GM23338 (cell line): ENCODE data around the gene INPP5D. TPM values are rescaled to one million over a fixed set of nuclear protein-coding genes. Genes with fewer than 3 reads are reported as not detected.

Source experiments
- ATAC-seq: fragments of 200-7000 bp; cut with Tn5 transposase; 3 replicates; pipeline ENCODE4 v1.9.1; 2020
- DNase-seq: peaks from one replicate; pipeline ENCODE4 v3.0.0-alpha.2; 2015; ENCODE audit warnings: low spot score
- H2AFZ ChIP-seq: fragments of 200-600 bp; sonication (generic); 2 replicates; pipeline ENCODE4 v1.8.0; 2016; ENCODE audit warnings: antibody characterized with exemption, mild to moderate bottlenecking, moderate library complexity
- H3F3A ChIP-seq: fragments of 200-600 bp; sonication (generic); replicated peaks from 2 replicates; pipeline ENCODE4 v1.8.0; 2017; ENCODE audit warnings: antibody characterized with exemption, mixed run types, low read depth
- H3K27ac ChIP-seq: fragments of 200-600 bp; sonication (generic); 2 replicates; pipeline ENCODE4 v1.6.1; 2016; ENCODE audit warnings: low read depth
- H3K27me3 ChIP-seq: fragments of 200-600 bp; sonication (generic); 2 replicates; pipeline ENCODE4 v1.8.0; 2016; ENCODE audit warnings: mild to moderate bottlenecking, mixed run types, moderate library complexity; ENCODE audit not compliant: insufficient read depth
- H3K36me3 ChIP-seq: fragments of 200-600 bp; sonication (generic); 2 replicates; pipeline ENCODE4 v1.8.0; 2016; ENCODE audit warnings: mild to moderate bottlenecking; ENCODE audit not compliant: insufficient read depth
- H3K4me1 ChIP-seq: fragments of 200-600 bp; sonication (generic); 2 replicates; pipeline ENCODE4 v1.8.0; 2016; ENCODE audit warnings: mild to moderate bottlenecking, moderate library complexity; ENCODE audit not compliant: insufficient read depth
- H3K4me2 ChIP-seq: fragments of 200-600 bp; sonication (generic); 2 replicates; pipeline ENCODE4 v1.7.1; 2017; ENCODE audit warnings: mixed run types
- H3K4me3 ChIP-seq: fragments of 200-600 bp; sonication (generic); 2 replicates; pipeline ENCODE4 v1.6.1; 2016; ENCODE audit warnings: mixed run types
- H3K79me2 ChIP-seq: fragments of 200-600 bp; sonication (generic); replicated peaks from 2 replicates; pipeline ENCODE4 v1.8.0; 2017; ENCODE audit warnings: mild to moderate bottlenecking; ENCODE audit not compliant: insufficient read depth
- H3K9me2 ChIP-seq: fragments of 200-600 bp; sonication (generic); 2 replicates; pipeline ENCODE4 v1.8.0; 2017; ENCODE audit not compliant: insufficient read depth
- H4K20me1 ChIP-seq: fragments of 200-600 bp; sonication (generic); replicated peaks from 2 replicates; pipeline ENCODE4 v1.8.0; 2017; ENCODE audit warnings: mild to moderate bottlenecking; ENCODE audit not compliant: insufficient read depth
- H3K27ac Mint-ChIP-seq: 2 replicates; pipeline ENCODE4 v1.8.0; 2020; ENCODE audit warnings: inconsistent platforms, mild to moderate bottlenecking, moderate library complexity, mixed read lengths
- H3K27me3 Mint-ChIP-seq: 3 replicates; pipeline ENCODE4 v1.8.0; 2022; ENCODE audit warnings: low read depth, mild to moderate bottlenecking, moderate library complexity, mixed read lengths, inconsistent platforms; ENCODE audit not compliant: insufficient read depth, poor library complexity
- H3K36me3 Mint-ChIP-seq: 3 replicates; pipeline ENCODE4 v1.8.0; 2021; ENCODE audit warnings: low read depth, mild to moderate bottlenecking, inconsistent platforms, moderate library complexity, mixed read lengths
- H3K4me1 Mint-ChIP-seq: 3 replicates; pipeline ENCODE4 v1.8.0; 2020; ENCODE audit warnings: mild to moderate bottlenecking, inconsistent platforms, mixed read lengths
- H3K4me3 Mint-ChIP-seq: 3 replicates; pipeline ENCODE4 v1.8.0; 2021; ENCODE audit warnings: moderate library complexity, mild to moderate bottlenecking, inconsistent platforms, mixed read lengths
- H3K9me3 Mint-ChIP-seq: 3 replicates; pipeline ENCODE4 v1.8.0; 2020; ENCODE audit warnings: moderate library complexity, mild to moderate bottlenecking, inconsistent platforms, mixed read lengths
- CREB1 ChIP-seq: fragments of 250-450 bp; sonication (Bioruptor Pico); IDR thresholded peaks from 2 replicates; pipeline ENCODE4 v1.5.0; 2020; ENCODE audit warnings: low read depth, mild to moderate bottlenecking, moderate library complexity
- CTCF ChIP-seq, 2 experiments: fragments of 200-600 bp in 1 of 2; sonication (generic) in 1 of 2; conservative IDR thresholded peaks; 2 replicates each; pipeline versions ENCODE4 v1.5.1 to v1.6.1; 2016 to 2017; ENCODE audit warnings: antibody characterized with exemption in 2 of 2, low read depth in 2 of 2, mild to moderate bottlenecking in 2 of 2, moderate library complexity in 1 of 2
- EZH2 ChIP-seq: fragments of 200-600 bp; sonication (generic); IDR thresholded peaks from one replicate; pipeline ENCODE4 v1.8.0; 2017; ENCODE audit warnings: antibody characterized with exemption, mild to moderate bottlenecking, low read depth; ENCODE audit not compliant: unreplicated experiment
- EZH2phosphoT487 ChIP-seq: fragments of 200-600 bp; sonication (generic); IDR thresholded peaks from one replicate; pipeline ENCODE4 v1.8.1; 2018; ENCODE audit warnings: antibody characterized with exemption; ENCODE audit not compliant: unreplicated experiment
- JUNB ChIP-seq: IDR thresholded peaks from one replicate; pipeline ENCODE4 v1.6.1; 2016; ENCODE audit warnings: antibody characterized with exemption; ENCODE audit not compliant: unreplicated experiment
- NANOG ChIP-seq: IDR thresholded peaks from 2 replicates; pipeline ENCODE4 v1.6.1; 2016; ENCODE audit warnings: antibody characterized with exemption, borderline replicate concordance
- STAT1 ChIP-seq: IDR thresholded peaks from one replicate; pipeline ENCODE4 v1.6.1; 2016; ENCODE audit warnings: antibody characterized with exemption; ENCODE audit not compliant: unreplicated experiment
- ZNF114 ChIP-seq: fragments of 250-450 bp; sonication (Bioruptor Pico); IDR thresholded peaks from 2 replicates; pipeline ENCODE4 v1.5.0; 2020; ENCODE audit warnings: mild to moderate bottlenecking, moderate library complexity
- ZNF331 ChIP-seq: fragments of 250-450 bp; sonication (Bioruptor Pico); IDR thresholded peaks from 2 replicates; pipeline ENCODE4 v1.5.0; 2020; ENCODE audit warnings: low read depth, mild to moderate bottlenecking, moderate library complexity
- polyA plus RNA-seq: library from polyadenylated mRNA; unstranded; fragments of >200 nt; fragmentation: Nextera tagmentation; extraction: Ambion mirVana; gene quantifications from 2 replicates; pipeline ENCODE4 v1.2.1, GENCODE V29; 2016
- total RNA-seq: library from RNA; depleted of rRNA; stranded (reverse); fragments of >200 nt; shearing (Covaris generic); gene quantifications from 2 replicates; pipeline ENCODE4 v1.2.3, GENCODE V29; 2014
- TF ChIP-seq, protein P1 (sequence below): fragments of 250-450 bp; sonication (Bioruptor Pico); IDR thresholded peaks from 2 replicates; pipeline ENCODE4 v1.5.0; 2020; ENCODE audit warnings: mild to moderate bottlenecking, moderate library complexity

Gene INPP5D
- total and polyA plus RNA-seq, 2 experiments from 2014 or later: 6.6 to 8.3 TPM

DNA sequence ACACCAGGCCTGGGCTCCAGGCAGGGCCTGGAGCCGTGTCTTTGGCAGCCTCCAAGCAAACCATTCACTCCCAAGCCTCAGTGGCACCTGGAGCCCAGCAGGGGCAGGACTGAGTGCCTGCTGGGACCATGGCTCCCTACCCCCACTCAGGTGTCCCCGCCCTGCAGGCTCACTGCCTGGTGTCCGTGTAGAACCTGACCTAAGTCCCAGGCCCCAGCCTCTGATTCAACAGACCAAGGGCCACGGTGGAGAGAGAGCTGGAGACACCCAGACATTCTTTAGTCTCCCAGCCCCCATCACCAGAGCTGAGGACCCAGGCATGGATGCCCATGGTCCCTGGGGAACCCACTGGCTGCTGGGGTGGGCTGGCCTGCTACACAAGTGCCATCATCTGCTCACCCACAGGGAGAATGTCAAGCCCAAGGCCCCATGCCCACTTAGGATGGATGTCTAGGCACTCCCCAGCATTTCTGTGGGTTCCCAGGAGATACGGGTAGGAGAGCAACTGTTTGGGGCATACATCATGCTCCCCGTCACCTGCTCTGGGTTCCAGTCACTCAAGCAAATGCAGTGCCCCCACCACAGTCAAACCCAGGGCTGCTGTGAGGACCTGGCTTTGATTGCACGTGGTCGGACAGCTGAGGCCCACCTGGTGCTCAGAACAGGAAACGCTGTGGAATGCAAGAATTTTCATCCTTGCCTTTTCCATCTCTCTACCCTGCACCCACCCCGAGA, 148.4 kb downstream of the INPP5D start:
- H3K4me3 Mint-ChIP-seq: peak overlapping the region; percentile 46; the same call in 1 of the 3 replicates
- H3K4me2 ChIP-seq: peak overlapping the region; percentile 74

DNA sequence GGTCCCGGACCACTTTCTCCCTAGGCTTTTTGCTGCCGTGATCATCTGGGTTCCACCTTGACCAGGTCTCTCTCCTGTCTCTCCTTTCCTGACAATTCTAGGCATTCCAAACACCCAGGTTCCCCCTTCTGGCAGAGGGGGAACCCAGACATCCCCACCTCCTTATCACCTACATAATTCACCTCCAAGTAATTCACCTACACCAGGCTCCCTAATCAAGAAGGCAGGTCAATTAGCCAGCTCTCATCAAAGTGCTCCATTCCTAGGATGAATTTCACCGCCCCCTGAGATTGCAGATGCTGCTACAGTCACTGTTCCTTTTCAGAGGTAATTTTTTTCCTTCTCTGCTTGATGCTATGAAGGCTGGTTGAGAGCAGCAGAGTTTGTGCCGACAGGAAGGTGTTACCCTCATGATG, 149.0 kb downstream of the INPP5D start:
- H3K4me3 Mint-ChIP-seq: peak overlapping the region; percentile 46
- H3K4me3 ChIP-seq: peak overlapping the region; percentile 40
- peak overlapping the region; percentile 82 for H3K27ac Mint-ChIP-seq
- peaks cover 2% of the 10 kb centered on the region; the same call in 1 of the 3 replicates for H3K9me3 Mint-ChIP-seq
- no peaks in the 10 kb centered on the region for H3K27me3 ChIP-seq
- no peaks in the 10 kb centered on the region for H3K79me2 ChIP-seq
- H3K27ac ChIP-seq: peak overlapping the region; percentile 90; the same call in 1 of the 2 replicates
- no peak for DNase-seq
- peak overlapping the region; percentile 74 for H3K4me2 ChIP-seq
- H4K20me1 ChIP-seq: no peaks in the 10 kb centered on the region
- H3K4me1 Mint-ChIP-seq: peaks cover 35% of the 10 kb centered on the region
- H3F3A ChIP-seq: peaks cover 8% of the 10 kb centered on the region; the same call in 1 of the 2 replicates
- peaks cover under 1% of the 10 kb centered on the region for H3K36me3 Mint-ChIP-seq
- H3K4me1 ChIP-seq: peaks cover 20% of the 10 kb centered on the region
- H2AFZ ChIP-seq: peak overlapping the region; percentile 7; the same call in 1 of the 2 replicates
- no peaks in the 10 kb centered on the region for H3K9me2 ChIP-seq
- no peaks in the 10 kb centered on the region for H3K36me3 ChIP-seq
- ATAC-seq: no peak; the same call in 2 of the 3 replicates
- peaks cover 20% of the 10 kb centered on the region for H3K27me3 Mint-ChIP-seq
- TF ChIP-seq EZH2: no peak
- TF ChIP-seq JUNB: no peak
- TF ChIP-seq ZNF114 (CRISPR knock-in tag): no peak
- TF ChIP-seq, protein P1, sequence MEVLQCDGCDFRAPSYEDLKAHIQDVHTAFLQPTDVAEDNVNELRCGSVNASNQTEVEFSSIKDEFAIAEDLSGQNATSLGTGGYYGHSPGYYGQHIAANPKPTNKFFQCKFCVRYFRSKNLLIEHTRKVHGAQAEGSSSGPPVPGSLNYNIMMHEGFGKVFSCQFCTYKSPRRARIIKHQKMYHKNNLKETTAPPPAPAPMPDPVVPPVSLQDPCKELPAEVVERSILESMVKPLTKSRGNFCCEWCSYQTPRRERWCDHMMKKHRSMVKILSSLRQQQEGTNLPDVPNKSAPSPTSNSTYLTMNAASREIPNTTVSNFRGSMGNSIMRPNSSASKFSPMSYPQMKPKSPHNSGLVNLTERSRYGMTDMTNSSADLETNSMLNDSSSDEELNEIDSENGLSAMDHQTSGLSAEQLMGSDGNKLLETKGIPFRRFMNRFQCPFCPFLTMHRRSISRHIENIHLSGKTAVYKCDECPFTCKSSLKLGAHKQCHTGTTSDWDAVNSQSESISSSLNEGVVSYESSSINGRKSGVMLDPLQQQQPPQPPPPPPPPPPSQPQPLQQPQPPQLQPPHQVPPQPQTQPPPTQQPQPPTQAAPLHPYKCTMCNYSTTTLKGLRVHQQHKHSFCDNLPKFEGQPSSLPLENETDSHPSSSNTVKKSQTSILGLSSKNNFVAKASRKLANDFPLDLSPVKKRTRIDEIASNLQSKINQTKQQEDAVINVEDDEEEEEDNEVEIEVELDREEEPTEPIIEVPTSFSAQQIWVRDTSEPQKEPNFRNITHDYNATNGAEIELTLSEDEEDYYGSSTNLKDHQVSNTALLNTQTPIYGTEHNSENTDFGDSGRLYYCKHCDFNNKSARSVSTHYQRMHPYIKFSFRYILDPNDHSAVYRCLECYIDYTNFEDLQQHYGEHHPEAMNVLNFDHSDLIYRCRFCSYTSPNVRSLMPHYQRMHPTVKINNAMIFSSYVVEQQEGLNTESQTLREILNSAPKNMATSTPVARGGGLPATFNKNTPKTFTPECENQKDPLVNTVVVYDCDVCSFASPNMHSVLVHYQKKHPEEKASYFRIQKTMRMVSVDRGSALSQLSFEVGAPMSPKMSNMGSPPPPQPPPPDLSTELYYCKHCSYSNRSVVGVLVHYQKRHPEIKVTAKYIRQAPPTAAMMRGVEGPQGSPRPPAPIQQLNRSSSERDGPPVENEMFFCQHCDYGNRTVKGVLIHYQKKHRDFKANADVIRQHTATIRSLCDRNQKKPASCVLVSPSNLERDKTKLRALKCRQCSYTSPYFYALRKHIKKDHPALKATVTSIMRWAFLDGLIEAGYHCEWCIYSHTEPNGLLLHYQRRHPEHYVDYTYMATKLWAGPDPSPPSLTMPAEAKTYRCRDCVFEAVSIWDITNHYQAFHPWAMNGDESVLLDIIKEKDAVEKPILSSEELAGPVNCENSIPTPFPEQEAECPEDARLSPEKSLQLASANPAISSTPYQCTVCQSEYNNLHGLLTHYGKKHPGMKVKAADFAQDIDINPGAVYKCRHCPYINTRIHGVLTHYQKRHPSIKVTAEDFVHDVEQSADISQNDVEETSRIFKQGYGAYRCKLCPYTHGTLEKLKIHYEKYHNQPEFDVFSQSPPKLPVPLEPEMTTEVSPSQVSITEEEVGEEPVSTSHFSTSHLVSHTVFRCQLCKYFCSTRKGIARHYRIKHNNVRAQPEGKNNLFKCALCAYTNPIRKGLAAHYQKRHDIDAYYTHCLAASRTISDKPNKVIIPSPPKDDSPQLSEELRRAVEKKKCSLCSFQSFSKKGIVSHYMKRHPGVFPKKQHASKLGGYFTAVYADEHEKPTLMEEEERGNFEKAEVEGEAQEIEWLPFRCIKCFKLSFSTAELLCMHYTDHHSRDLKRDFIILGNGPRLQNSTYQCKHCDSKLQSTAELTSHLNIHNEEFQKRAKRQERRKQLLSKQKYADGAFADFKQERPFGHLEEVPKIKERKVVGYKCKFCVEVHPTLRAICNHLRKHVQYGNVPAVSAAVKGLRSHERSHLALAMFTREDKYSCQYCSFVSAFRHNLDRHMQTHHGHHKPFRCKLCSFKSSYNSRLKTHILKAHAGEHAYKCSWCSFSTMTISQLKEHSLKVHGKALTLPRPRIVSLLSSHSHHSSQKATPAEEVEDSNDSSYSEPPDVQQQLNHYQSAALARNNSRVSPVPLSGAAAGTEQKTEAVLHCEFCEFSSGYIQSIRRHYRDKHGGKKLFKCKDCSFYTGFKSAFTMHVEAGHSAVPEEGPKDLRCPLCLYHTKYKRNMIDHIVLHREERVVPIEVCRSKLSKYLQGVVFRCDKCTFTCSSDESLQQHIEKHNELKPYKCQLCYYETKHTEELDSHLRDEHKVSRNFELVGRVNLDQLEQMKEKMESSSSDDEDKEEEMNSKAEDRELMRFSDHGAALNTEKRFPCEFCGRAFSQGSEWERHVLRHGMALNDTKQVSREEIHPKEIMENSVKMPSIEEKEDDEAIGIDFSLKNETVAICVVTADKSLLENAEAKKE (CRISPR knock-in tag): no peak
- no peak for TF ChIP-seq EZH2phosphoT487
- no peak for TF ChIP-seq NANOG
- no peak for TF ChIP-seq STAT1
- no peak for TF ChIP-seq CREB1 (CRISPR knock-in tag)
- no peak for TF ChIP-seq CTCF (conservative IDR thresholded peaks at IDR 0.05; ENCODE audit: low read depth in 2 of 2)
- no peak for TF ChIP-seq ZNF331 (CRISPR knock-in tag)

More for the DNA sequence above, 148.4 kb downstream of the INPP5D start:
- no peak for ATAC-seq
- Histone ChIP-seq H3K36me3 (no peaks in the 10 kb centered on the region), H3K79me2 (no peaks in the 10 kb centered on the region), H3K4me3 (no peak overlapping the region; the same call in 1 of the 2 replicates), H4K20me1 (no peaks in the 10 kb centered on the region), H3F3A (peaks cover 8% of the 10 kb centered on the region; the same call in 1 of the 2 replicates), H2AFZ (peak overlapping the region; percentile 7; the same call in 1 of the 2 replicates), H3K4me1 (peaks cover 20% of the 10 kb centered on the region), H3K27ac (peak overlapping the region; percentile 90; the same call in 1 of the 2 replicates), H3K27me3 (no peaks in the 10 kb centered on the region), H3K9me2 (no peaks in the 10 kb centered on the region)
- peaks cover 35% of the 10 kb centered on the region for H3K4me1 Mint-ChIP-seq
- no peak overlapping the region for H3K27ac Mint-ChIP-seq
- H3K9me3 Mint-ChIP-seq: peaks cover 8% of the 10 kb centered on the region
- peaks cover 6% of the 10 kb centered on the region for H3K36me3 Mint-ChIP-seq
- H3K27me3 Mint-ChIP-seq: peaks cover 24% of the 10 kb centered on the region
- DNase-seq: no peak
- TF ChIP-seq JUNB: no peak
